ENCODE data around the gene CNTNAP2.

CNTNAP2 gene

GRCh38 chr7:146755585-146755984 lies 639.0 kb downstream of the CNTNAP2 start:
- DNase-seq (ENCODE audit: low read depth, low spot score): no peak

GRCh38 chr7:146764458-146764857 lies 647.9 kb downstream of the CNTNAP2 start:
- no peak for DNase-seq (ENCODE audit: low read depth, low spot score)

DNA sequence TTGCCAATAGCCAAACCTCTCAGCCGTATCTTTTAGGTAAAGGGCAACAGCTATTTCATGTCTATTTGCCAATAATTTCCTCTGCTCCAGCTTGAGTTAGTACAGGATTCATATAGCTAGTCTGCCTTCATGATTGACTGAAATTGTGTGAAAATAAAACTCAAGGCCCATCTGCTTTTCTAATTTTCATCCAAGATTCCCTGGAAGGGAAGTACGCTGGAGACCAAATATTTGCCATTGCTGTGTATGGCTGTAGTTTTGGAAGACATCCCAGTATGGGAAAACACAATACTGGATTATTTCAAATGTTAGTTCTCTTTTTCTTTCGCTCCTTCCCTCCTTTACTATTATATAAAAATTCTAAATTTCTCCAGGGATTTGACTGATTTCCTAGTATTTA lies 652.4 kb downstream of the CNTNAP2 start:
- no peak for DNase-seq (ENCODE audit: low read depth, low spot score)

DNA sequence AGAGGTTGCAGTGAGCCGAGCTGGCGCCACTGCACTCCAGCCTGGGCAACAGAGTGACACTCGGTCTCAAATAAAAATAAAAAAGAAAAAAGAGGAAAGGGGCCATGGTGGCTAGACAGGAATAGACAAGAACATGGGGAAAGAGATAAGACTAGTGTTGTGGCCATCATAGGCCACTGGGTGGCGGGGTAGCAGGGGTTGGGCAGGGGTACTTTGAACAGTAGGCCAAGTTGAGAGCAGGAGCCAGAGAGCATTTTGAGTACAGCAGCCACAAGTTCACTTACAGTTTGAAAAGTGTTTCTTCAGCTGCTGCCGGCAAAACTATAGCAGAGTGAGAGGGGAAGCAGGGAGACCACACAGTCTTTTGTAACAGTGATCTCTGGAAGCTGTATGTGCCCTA lies 656.0 kb downstream of the CNTNAP2 start:
- DNase-seq (ENCODE audit: low read depth, low spot score): no peak

- DNase-seq (ENCODE audit: low read depth, low spot score): no peak
Observed at GRCh38 chr7:146773506-146773905, 656.9 kb downstream of the CNTNAP2 start.

DNA sequence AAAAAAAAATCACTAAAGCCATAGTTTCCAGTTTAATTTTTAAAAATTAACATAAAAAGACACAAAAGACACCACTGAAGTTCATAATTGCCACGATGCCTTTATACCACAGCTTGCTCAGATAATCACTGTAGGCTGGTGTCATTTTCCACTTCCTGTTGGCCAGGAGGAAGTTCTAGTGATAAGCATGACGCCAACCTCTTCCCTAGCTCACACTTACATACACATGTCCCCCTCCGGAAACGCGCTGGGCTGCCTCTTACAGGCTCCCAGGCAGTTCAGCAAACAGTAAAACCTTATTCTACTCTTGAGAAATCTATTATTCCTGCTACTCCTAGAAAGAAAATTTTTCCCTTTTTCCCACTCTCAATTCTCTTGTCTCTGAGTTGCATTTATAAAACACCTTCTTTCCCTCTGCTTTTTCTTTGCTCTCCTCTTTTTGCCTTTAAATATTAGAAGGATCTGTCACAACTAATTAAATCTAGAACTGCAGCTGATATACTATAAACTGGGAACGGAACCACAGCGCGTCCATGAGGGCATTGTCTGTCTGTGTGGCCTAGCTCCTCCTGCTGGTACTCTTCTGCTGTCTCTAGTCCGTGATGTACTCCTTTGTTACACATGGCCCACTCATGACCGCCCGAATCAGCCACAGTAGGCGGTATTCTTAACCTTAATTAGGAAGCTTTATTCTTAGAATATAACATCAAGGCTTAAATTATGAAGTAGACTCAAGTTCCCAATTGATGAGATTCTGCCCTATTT lies 664.9 kb downstream of the CNTNAP2 start:
- DNase-seq (ENCODE audit: low read depth, low spot score): no peak

DNA sequence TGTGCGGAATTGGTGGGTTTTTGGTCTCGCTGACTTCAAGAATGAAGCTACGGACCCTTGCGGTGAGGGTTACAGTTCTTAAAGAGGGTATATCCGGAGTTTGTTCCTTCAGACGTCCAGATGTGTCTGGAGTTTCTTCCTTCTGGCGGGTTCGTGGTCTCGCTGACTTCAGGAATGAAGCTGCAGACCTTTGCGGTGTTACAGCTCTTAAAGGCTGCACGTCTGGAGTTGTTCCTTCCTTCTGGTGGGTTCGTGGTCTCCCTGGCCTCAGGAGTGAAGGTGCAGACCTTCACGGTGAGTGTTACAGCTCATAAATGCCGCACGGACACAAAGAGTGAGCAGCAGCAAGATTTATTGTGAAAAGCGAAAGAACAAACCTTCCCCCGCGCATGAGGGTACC lies 670.7 kb downstream of the CNTNAP2 start:
- no peak for DNase-seq (ENCODE audit: low read depth, low spot score)

- DNase-seq (ENCODE audit: low read depth, low spot score): no peak
Observed at GRCh38 chr7:146788008-146788407, 671.4 kb downstream of the CNTNAP2 start.

- DNase-seq (ENCODE audit: low read depth, low spot score): no peak
Observed at GRCh38 chr7:146791344-146792285, 675.0 kb downstream of the CNTNAP2 start.

- no peak for DNase-seq (ENCODE audit: low read depth, low spot score)
Observed at GRCh38 chr7:146804620-146805019, 688.0 kb downstream of the CNTNAP2 start.

DNA sequence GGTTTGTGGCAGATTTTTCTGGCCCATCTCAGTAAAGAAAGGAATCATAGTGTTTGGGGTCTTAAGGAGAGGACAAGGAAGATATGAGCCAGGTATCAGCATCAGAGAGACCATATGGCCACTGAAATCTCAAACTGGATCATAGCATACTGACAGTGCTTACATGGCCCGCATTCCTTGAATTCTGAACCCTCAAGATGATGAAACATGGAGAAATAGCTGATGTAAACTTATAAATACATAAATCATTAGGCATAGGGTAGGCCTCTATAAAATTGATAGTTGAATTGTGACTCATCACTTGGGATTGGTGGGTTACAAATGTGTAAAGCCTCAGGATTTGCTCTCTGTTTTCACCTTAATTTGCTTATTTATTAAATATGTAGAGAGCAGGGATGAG lies 688.5 kb downstream of the CNTNAP2 start:
- DNase-seq (ENCODE audit: low read depth, low spot score): no peak

GRCh38 chr7:146826329-146826728 lies 709.7 kb downstream of the CNTNAP2 start:
- DNase-seq (ENCODE audit: low read depth, low spot score): no peak

DNA sequence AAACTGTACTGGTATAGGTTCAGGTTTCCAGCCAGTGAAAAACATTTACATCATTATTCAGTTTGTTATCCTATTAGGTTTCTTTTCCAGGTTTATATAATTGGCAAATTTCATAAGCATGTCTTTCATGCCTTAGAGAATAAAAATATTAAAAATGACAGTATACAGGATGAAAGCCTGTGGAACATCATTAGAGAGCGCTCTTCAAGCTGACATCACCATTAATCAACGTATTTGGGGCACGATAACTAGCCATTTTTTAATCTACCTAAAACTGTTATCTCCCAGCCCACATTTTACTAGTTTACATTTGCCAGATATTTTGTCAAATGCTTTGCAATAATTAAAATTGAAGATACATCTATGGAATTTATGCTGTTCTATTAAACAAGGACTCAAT lies 714.1 kb downstream of the CNTNAP2 start:
- DNase-seq (ENCODE audit: low read depth, low spot score): no peak

- no peak for DNase-seq (ENCODE audit: low read depth, low spot score)
Observed at GRCh38 chr7:146831875-146832274, 715.3 kb downstream of the CNTNAP2 start.

DNA sequence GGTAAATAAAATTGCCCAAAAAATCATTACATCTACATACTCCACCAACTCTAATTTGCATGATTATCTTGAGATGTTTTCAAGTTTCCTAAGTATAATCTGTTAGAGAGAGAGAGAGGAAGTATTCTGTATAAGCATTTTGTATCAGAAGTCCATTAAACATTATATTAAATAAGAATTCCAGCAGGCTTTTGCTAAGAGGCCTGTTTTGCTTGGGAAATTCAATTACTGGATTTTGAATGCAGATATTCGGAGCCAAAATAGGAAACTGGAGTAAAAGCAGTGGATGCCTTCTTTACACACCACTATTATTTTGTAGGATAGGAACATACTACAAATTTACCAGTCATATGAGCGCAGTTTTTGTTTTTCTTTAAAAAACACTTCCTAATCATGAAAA lies 727.8 kb downstream of the CNTNAP2 start:
- DNase-seq (ENCODE audit: low read depth, low spot score): no peak

- DNase-seq (ENCODE audit: low read depth, low spot score): no peak
Observed at GRCh38 chr7:146858690-146859089, 742.1 kb downstream of the CNTNAP2 start.

DNA sequence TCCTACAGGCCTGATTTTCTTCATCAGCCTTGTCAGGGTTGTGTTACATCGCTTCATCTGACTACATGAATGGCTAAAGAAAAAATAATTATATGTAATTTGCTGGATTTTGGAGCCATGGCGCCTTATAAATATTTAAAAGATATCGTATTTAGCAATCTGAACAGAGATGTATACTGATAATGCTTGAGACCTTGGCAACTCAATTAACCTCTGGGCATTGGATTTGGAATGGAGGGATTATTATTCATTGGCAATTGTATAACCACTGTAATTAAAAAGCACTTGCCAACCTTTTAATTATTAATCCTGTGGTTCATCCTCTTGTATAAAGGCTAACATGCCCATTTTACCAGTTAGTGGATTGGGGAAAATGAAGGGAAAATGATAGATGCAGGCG lies 745.1 kb downstream of the CNTNAP2 start:
- DNase-seq (ENCODE audit: low read depth, low spot score): no peak

DNA sequence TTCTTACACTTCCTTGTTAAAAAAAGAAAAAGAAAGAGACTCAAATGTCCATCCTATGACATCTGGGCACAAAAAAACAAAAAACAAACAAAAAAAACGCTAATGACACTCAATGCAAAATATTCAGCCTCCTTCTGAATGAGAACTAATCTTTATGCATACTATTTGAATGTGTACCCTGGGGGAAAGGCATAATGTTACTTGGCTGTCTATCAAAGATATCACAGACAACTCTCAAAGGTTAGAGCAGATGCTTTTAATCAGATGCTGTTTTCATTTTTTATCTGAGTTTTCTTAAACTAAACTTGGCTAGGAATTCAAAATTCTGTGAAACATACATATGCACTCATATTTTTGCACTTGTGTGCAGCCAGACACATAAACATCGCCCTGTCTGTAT lies 745.8 kb downstream of the CNTNAP2 start:
- no peak for DNase-seq (ENCODE audit: low read depth, low spot score)

- no peak for DNase-seq (ENCODE audit: low read depth, low spot score)
Observed at GRCh38 chr7:146864644-146865043, 748.0 kb downstream of the CNTNAP2 start.

- no peak for DNase-seq (ENCODE audit: low read depth, low spot score)
Observed at GRCh38 chr7:146865696-146866095, 749.1 kb downstream of the CNTNAP2 start.

DNA sequence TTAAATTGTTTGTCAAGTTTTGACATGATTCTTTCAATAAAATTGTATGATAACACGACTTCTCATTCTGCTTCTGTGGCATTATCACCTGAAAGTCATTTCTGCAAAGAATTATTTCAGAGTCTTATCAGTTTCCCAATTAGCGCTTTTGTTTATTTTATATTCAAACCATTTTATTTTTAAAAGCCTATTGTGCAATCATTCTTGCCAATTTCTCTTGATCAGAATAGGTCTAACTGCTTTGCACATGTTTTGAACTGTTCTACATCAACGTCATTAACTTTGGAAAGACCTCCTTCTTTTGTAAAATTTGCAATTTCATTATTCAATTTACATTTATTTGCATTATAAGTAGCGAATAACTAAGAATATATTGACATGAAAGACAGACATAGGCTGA lies 758.1 kb downstream of the CNTNAP2 start:
- DNase-seq (ENCODE audit: low read depth, low spot score): no peak

DNA sequence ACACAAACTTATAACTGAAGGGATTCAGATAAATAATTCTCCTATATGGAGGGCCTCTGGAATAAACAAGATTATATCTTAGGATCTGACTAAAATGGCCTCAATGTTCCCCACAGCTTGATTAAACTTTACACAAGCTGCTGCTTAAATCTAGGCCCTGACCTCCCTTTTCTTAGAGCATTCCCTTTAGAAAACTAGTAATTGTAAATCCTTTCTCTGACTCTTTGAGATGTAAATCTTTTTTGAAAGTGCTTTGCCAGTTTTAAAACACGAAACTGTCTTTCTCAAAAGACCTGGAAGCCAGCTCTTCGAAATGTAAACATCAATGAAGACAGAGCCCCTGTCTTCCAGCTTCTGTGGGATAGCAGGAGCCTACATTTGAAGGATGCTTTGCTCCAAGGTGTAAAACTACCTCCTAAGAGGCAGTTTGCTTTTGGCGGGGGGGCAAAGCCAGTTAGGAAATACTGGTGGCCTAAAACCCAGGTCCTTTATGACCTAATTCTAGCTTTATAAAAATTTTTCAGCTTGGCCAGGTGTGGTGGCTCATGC lies 758.7 kb downstream of the CNTNAP2 start:
- DNase-seq (ENCODE audit: low read depth, low spot score): no peak

DNA sequence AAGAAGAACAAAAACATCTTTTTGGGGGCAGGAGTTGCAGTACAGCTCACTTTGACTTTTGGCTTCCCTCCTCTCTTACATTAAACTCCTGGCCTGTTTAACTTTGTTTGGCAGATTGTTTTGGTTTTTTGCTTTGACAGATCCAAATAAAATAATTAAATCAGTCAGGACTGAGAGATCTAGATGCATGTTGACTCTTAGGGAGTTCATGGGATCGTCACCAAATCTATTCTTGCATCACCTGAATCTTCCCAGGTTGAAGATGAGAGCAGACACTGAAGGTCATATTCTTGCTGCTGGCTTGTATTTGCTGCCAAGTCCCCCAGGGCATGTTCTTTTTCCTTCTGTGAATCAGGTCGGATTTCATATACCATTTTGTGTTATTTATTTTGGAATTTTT lies 759.4 kb downstream of the CNTNAP2 start:
- no peak for DNase-seq (ENCODE audit: low read depth, low spot score)

Measured in activated CD4-positive, CD25-positive, alpha-beta regulatory T cell treated with anti-CD3 and anti-CD28 coated beads, Interleukin-2, amount 50 U/mL, for 16 hours (primary cell).